Inflammatory macrophage treated with lipopolysaccharide for 1 hour (primary cell): Measurements from ENCODE around the gene HS2ST1.

Source experiments
- DNase-seq, 2 donors: peaks; one replicate each; pipeline ENCODE4 v3.0.0-alpha.2; 2020 to 2022

Gene HS2ST1

GRCh38 chr1:87144316-87144895 lies 230.0 kb downstream of the HS2ST1 start:
- peak in 1 of 2 donors; percentile 71 for DNase-seq

- no peak for DNase-seq
Measured at GRCh38 chr1:87144981-87145380, 230.5 kb downstream of the HS2ST1 start.

DNA sequence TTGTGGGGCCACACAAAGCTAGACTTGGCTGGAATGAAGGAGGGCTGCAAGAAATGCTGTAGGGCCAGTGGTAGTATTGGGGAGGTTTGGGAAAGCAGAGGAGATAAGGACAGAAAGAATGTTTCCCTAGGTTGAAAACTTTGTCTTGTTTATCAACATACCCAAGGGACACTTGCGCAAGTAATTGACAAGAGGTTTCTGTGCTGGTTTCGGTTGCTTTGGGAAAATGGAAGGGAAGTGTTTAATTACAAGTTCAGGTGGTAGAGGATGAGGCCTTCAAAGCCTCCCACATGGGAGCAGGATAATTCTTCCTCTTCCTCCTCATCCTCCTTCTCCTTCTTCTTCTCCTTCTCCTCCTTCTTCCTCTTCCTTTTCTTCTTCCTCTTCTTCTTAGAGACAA lies 232.1 kb downstream of the HS2ST1 start:
- DNase-seq = no peak

GRCh38 chr1:87146986-87147385 lies 232.6 kb downstream of the HS2ST1 start:
- DNase-seq = no peak

- no peak for DNase-seq
Measured at GRCh38 chr1:87147851-87148250, 233.4 kb downstream of the HS2ST1 start.

DNA sequence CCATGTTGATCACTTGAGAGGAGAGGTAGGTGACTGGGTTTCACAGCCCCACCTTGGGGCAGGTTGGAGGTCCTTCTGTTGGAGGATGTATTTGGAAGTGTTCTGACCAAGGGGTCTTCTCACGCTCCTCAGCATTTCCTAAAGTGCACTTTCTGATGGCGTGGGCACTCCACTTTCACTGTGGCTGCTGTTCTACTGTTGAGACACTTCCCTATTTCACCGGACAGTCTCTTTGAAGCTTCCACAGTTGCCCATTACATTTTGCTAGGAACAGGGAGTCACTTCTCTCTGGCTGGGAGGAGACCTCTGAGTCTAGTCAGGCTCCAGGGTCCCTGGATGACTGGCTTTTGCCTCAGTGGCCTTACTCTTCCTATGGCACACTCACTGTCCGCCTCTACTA lies 234.2 kb downstream of the HS2ST1 start:
- DNase-seq = peak; percentile 55 to 72

DNA sequence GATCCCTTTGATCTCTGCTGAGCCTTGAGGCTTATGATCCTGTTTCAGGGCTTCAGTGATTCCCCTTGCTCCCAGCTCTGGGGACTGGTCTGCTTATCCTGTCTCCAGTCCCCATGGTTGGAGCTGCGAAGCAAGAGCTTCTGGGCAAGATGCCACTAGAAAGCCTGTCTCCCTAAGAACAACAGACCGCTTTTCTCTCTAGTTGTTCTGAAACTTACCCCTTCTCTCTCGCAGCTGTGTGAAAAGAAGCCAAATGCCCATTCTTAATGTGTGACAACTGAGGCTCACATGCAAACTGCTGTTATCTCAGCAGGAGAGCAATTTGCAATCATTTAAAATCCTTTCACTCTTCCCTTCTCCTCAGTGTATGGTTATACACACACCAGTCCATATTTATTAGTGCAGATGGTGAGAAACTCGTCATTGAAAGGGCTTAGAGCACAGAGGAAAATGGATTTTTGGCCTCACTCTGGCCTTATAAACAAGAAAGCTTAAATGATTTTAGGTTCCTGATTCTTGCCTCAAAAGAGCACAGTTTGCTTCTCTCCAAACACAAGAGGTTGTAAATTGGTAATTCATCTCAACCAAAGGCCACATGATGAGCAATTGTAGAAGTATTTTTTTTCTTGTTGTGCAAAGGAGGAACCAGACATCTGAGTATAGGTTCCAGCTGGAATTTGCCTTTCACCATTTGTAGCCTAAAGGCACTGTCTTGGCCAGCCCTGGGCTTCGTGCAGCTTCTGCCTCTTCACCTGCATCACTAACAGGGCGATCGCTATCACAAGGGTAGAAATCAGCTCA lies 235.0 kb downstream of the HS2ST1 start:
- peak; percentile 43 to 65 for DNase-seq

GRCh38 chr1:87150143-87150542 lies 235.7 kb downstream of the HS2ST1 start:
- no peak for DNase-seq

- peak; percentile 62 to 66 for DNase-seq
Measured at GRCh38 chr1:87151500-87152421, 237.3 kb downstream of the HS2ST1 start.

- peak; percentile 56 to 85 for DNase-seq
Measured at GRCh38 chr1:87154384-87154783, 239.9 kb downstream of the HS2ST1 start.

GRCh38 chr1:87155170-87155569 lies 240.7 kb downstream of the HS2ST1 start:
- no peak for DNase-seq

- no peak for DNase-seq
Measured at GRCh38 chr1:87155648-87156047, 241.2 kb downstream of the HS2ST1 start.

GRCh38 chr1:87156124-87156523 lies 241.7 kb downstream of the HS2ST1 start:
- DNase-seq = no peak

DNA sequence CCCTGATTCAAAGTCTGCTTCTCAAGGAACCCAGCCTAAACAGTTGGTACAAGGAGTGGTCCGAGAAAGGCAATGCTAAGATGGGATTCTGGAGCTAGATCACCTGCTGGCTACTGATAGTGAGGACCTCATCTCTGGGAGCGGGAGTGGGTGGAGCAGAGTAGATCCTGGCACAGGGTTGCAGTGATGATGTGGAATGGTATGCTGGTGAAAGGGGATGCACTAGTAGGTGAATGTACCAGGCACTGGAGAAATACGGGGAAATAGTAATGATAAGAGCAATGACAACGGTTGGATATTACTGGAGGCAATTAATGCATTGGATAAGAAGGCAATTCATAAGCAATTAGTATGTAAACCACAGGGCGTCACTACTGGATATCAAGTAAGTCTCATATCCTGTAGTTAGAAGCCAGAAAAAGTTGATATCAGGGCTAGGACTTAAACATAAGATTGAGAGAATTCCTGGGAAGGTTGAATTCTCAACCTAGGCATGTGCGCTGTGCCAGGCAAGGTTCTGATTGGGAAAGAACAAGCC lies 245.0 kb downstream of the HS2ST1 start:
- no peak for DNase-seq
